Loucy (cell line): Measurements from ENCODE around the gene WRAP73.

Source experiments
- CTCF ChIP-seq: fragments of 200-600 bp; sonication (generic); conservative IDR thresholded peaks from 2 replicates; pipeline ENCODE4 v1.5.1; 2014; ENCODE audit warnings: mild to moderate bottlenecking, antibody characterized with exemption, low read length
- EZH2phosphoT487 ChIP-seq: fragments of 200-600 bp; IDR thresholded peaks from 2 replicates; pipeline ENCODE4 v1.6.1; 2018; ENCODE audit warnings: antibody characterized with exemption, mild to moderate bottlenecking, moderate library complexity, borderline replicate concordance

- TF ChIP-seq CTCF (no peak), EZH2phosphoT487 (no peak)
These were observed 44.7 kb downstream of the WRAP73 start for GRCh38 chr1:3604997-3605823.
